ENCODE results near the gene ODAD4. TPM values are rescaled to one million over a fixed set of nuclear protein-coding genes. Genes with fewer than 3 reads are reported as not detected.

The ODAD4 gene
- 6.5 TPM for total RNA-seq

DNA sequence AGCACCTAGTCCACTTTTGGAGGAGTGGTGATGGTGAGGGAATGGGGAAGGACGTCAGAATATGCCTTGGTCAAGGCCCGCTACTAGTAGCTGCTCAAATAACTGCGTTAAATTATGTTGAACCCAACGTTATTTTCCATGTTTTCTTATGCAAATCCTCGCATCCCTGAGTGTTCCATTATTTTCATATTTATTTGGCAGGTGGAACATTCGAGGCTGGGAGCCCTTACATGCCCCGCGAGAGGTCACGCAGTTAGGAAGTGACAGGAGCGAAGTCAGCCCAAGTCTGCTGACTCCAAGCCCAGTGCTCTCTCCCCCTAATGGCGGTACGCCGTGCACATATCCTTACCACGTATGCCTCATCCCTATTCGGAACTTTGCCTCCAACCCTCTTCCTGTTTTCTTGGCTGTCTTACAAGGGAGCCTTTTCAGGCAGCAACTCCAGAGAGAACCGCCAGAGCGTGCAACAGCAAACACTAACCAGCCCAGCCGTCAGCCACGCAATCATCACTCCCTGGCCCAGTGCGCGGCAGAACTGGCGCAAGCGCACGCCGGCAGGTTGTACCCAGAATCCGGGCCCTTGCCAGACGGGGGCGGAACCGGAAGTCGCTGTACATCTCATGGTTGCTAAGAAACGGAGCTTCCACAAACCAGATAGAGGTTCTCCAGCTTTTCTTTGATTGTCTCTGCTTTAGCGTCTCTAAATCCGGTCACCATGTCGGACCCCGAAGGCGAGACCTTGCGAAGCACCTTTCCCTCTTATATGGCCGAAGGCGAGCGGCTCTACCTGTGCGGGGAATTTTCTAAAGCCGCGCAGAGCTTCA, at the start of gene ODAD4:
Gene ODAD4 (plus strand): TSS at position 609 of the 824 bp plus-strand sequence. CDS start 107 bp downstream, at position 716.

DNA sequence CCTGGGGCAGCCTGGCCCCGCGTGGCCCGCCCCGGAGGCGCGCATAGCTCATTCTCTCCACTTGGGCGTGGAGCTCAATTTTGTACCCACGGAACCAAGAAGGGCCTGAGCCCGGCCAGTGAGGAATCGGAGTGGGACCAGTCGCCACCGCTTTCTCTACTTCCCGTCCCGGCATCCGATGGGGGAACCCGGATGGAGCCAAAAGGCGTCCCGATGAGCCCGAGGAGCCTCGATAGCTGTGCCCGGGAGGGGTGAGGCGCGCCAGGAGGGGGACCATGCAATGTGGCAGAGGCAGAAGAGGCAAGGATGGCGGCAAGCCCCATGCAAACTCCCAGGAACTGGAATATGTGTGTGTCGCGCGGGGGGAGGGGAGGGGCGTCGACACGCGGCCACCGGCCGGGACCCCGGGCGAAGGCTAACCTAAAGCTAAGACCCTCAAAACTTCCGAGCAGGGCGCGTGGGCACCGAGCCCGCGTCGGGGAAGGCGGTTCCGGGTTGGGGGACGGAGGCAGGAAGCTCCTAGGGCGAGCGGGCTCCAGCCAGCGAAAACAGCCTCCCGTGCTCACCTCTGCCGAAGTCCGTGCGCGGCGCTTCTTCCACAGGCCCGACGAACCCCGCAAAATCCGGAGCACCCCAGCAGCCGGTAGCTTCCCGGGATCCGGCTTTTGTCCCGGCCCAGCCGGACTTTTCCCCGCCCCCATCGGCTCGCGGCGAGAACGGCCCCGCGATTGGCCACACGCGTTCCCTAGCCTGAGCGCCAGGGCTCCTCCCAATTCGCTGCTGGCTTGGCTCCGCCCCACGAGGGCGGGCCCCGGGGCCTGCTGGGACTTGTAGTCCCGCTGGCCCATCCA, 11.9 kb upstream of the ODAD4 start, which contains the start of gene ACLY:
Gene ACLY (minus strand): TSS at position 638 of the 851 bp plus-strand sequence. CDS start 5,078 bp downstream, outside the sequence.

DNA sequence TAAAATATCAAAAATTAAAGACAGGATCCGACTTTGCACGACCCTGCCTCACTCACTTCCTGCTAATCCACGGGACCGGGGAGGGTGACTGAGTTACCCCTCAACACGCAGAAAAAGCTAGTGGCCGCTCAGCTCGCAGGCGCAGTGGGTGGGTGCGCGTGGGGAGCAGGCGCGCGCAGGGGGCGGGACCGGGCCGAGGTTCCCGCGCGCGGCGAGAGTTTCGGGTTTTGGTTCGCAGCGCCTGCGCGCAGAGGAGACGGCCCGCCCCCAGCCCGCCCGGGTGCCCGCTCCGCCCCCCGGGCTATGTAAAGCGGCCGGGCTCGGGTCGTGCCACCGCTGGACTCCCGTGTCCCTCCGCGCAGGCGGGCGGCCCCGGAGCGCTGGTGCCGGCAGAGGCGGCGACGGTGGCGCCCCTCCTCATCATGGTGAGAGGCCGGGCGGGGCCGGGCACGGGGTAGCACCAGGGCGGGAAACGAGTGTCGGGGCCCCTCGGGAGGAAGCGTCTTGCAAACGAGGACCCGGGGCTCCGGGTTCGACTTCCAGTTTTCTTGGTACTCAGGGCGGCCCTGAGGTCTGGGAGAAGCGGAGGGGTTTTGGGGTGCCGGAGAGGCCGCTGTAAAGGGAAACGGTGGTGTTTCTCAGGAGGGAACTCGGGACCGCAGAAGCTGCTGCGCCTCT, 36.2 kb downstream of the ODAD4 start, which contains the start of gene CNP:
Gene CNP (plus strand): TSS at position 333 of the 678 bp plus-strand sequence. CDS start 90 bp downstream, at position 423.

Other genes starting within 250 kb of the ODAD4 start
- 114 TPM for gene EIF1, start 241.7 kb upstream of the ODAD4 start, total RNA-seq
- not detected for gene GAST, start 218.3 kb upstream of the ODAD4 start, total RNA-seq
- 9.9 TPM for gene HAP1, start 196.0 kb upstream of the ODAD4 start, total RNA-seq
- 29.8 TPM for gene JUP, start 143.9 kb upstream of the ODAD4 start, total RNA-seq
- 19.8 TPM for gene P3H4, start 118.7 kb upstream of the ODAD4 start, total RNA-seq
- 18.2 TPM for gene FKBP10, start 117.6 kb upstream of the ODAD4 start, total RNA-seq
- gene NT5C3B, start 94.4 kb upstream of the ODAD4 start, total RNA-seq, result 145 TPM
- not detected for gene KLHL10, start 92.8 kb upstream of the ODAD4 start, total RNA-seq
- gene KLHL11, start 65.2 kb upstream of the ODAD4 start, total RNA-seq, result 76.6 TPM
- 171 TPM for gene ACLY, start 11.7 kb upstream of the ODAD4 start, total RNA-seq
- gene CNP, start 36.2 kb downstream of the ODAD4 start, total RNA-seq, result 78.4 TPM
- 90.0 TPM for gene DNAJC7, start 86.8 kb downstream of the ODAD4 start, total RNA-seq
- gene NKIRAS2, start 89.5 kb downstream of the ODAD4 start, total RNA-seq, result 48.9 TPM
- 4.2 TPM for gene C17orf113, start 120.0 kb downstream of the ODAD4 start, total RNA-seq
- 1.8 TPM for gene ZNF385C, start 167.9 kb downstream of the ODAD4 start, total RNA-seq
- gene DHX58, start 182.1 kb downstream of the ODAD4 start, total RNA-seq, result 3.0 TPM
- 18.7 TPM for gene KAT2A, start 190.8 kb downstream of the ODAD4 start, total RNA-seq
- gene HSPB9, start 192.2 kb downstream of the ODAD4 start, total RNA-seq, result 0.23 TPM
- 64.8 TPM for gene RAB5C, start 224.4 kb downstream of the ODAD4 start, total RNA-seq